Tibial nerve (tissue), 4 donors: Measurements from ENCODE around the gene RNF182. TPM values are rescaled to one million over a fixed set of nuclear protein-coding genes. Genes with fewer than 3 reads are reported as not detected.

Experiments used
- DNase-seq, 2 donors: peaks; one replicate each; pipeline ENCODE4 v3.0.0-alpha.2; 2019; ENCODE audit warnings: low spot score in 2 of 2
- H3K27ac ChIP-seq, 4 donors: fragments of 200-600 bp; sonication (generic) in 3 of 4; one replicate each; pipeline ENCODE4 v1.5.1; 2017 to 2019; ENCODE audit warnings: mild to moderate bottlenecking in 1 of 4
- H3K27me3 ChIP-seq, 2 donors: fragments of 200-600 bp; sonication (generic) in 1 of 2; one replicate each; pipeline versions ENCODE4 v1.5.1 to v1.6.0; 2017 to 2019
- H3K36me3 ChIP-seq, 3 donors: fragments of 200-600 bp; sonication (generic); one replicate each; pipeline ENCODE4 v1.5.1; 2018 to 2019
- H3K4me1 ChIP-seq, 4 donors: fragments of 200-600 bp; sonication (generic) in 3 of 4; one replicate each; pipeline ENCODE4 v1.5.1; 2017 to 2019
- H3K4me3 ChIP-seq, 4 donors: fragments of 200-600 bp; sonication (generic) in 3 of 4; one replicate each; pipeline ENCODE4 v1.5.1; 2017 to 2019; ENCODE audit warnings: mild to moderate bottlenecking in 1 of 4, moderate library complexity in 1 of 4
- H3K9me3 ChIP-seq, 4 donors: fragments of 200-600 bp; sonication (generic) in 3 of 4; one replicate each; pipeline ENCODE4 v1.5.1; 2017 to 2019
- EP300 ChIP-seq, 2 donors: sonication (generic); formaldehyde crosslinking; IDR thresholded peaks; one replicate each; pipeline ENCODE4 v1.6.1; 2017; ENCODE audit warnings: antibody characterized with exemption in 2 of 2, mild to moderate bottlenecking in 1 of 2
- POLR2A ChIP-seq, 2 donors: fragments of 450-650 bp; IDR thresholded peaks; one replicate each; pipeline ENCODE4 v1.6.1; 2017; ENCODE audit warnings: antibody characterized with exemption in 2 of 2, mild to moderate bottlenecking in 2 of 2, moderate library complexity in 2 of 2
- WGBS, 2 donors: methylation state at CpG; one replicate each; pipeline ENCODE4 v1.1.5; 2018; 5-methylcytosine and 5-hydroxymethylcytosine counted together
- total RNA-seq, 4 donors: library from RNA; depleted of rRNA; stranded (reverse); fragments of >200 nt; gene quantifications; one replicate each; pipeline ENCODE4 v1.1.0, GENCODE V29; 2016
- TF ChIP-seq, protein P1 (sequence below), 5 experiments: fragments of 200-600 bp in 3 of 5; fragments of 450-650 bp in 2 of 5; sonication (generic) in 3 of 5; IDR thresholded peaks; one replicate each; pipeline ENCODE4 v1.5.1; 2016 to 2019; ENCODE audit warnings: antibody characterized with exemption in 5 of 5, mild to moderate bottlenecking in 3 of 5, moderate library complexity in 2 of 5

RNF182 gene
- total RNA-seq, 4 donors from 2014 or later, result 0.39 to 2.1 TPM; not detected in 2

DNA sequence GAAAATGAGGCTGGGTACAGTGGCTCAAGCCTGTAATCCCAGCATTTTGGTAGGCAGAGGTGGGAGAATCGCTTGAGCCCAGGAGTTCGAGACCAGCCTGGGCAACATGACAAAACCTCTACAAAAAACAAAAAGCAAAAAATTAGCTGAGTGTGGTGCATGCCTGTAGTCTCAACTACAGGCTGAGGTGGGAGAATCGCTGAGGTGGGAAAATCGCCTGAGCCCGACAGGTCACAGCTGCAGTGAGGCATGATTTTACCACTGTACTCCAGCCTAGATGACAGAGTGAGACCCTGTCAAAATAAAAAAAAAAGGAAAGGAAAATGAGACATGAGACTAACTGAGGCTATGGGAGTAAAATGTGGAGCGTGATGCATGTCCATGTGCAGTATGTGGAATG lies 104.9 kb downstream of the RNF182 start:
- TF ChIP-seq EP300 (IDR thresholded peaks at IDR 0.05), result no peak
- TF ChIP-seq, protein P1, sequence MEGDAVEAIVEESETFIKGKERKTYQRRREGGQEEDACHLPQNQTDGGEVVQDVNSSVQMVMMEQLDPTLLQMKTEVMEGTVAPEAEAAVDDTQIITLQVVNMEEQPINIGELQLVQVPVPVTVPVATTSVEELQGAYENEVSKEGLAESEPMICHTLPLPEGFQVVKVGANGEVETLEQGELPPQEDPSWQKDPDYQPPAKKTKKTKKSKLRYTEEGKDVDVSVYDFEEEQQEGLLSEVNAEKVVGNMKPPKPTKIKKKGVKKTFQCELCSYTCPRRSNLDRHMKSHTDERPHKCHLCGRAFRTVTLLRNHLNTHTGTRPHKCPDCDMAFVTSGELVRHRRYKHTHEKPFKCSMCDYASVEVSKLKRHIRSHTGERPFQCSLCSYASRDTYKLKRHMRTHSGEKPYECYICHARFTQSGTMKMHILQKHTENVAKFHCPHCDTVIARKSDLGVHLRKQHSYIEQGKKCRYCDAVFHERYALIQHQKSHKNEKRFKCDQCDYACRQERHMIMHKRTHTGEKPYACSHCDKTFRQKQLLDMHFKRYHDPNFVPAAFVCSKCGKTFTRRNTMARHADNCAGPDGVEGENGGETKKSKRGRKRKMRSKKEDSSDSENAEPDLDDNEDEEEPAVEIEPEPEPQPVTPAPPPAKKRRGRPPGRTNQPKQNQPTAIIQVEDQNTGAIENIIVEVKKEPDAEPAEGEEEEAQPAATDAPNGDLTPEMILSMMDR (IDR thresholded peaks at IDR 0.05), result no peak
- no peak for TF ChIP-seq POLR2A (IDR thresholded peaks at IDR 0.05)
- no peaks in the 10 kb centered on the region for H3K9me3 ChIP-seq
- WGBS, 2 donors, result 89 to 91% methylated on average over 6 of the region's 6 CpGs

More for the DNA sequence above, 104.9 kb downstream of the RNF182 start:
- Histone ChIP-seq H3K4me3 (no peak overlapping the region), H3K4me1 (no peaks in the 10 kb centered on the region), H3K36me3 (no peaks in the 10 kb centered on the region), H3K27me3 (peaks cover 0 to 6% of the 10 kb centered on the region in 2 donors), H3K27ac (no peak overlapping the region)
- no peak for DNase-seq

Other genes with a start within 250 kb of the RNF182 start
- gene RANBP9, start 213.1 kb upstream of the RNF182 start, total RNA-seq, result 10 to 100 TPM; 28.5 to 38.4 (median 37.7) TPM
- gene MCUR1, start 110.4 kb upstream of the RNF182 start, total RNA-seq, result 10 to 100 TPM in 2 of 4 donors, 1 to 10 TPM in 2; 7.9 to 23.7 (median 9.9) TPM
- gene CD83, start 192.8 kb downstream of the RNF182 start, total RNA-seq, result 1 to 10 TPM; 2.1 to 5.3 (median 3.7) TPM